HG03159 (cell line): ENCODE measurements around the gene SASH1.
A peak's percentile ranks its signal among the peaks of the same experiment; 100 is the strongest.

Experiments
- ATAC-seq: cut with Tn5 transposase; IDR thresholded peaks from one replicate; pipeline ENCODE4 v1.9.1; 2021; ENCODE audit warnings: mild to moderate bottlenecking, moderate library complexity; ENCODE audit not compliant: unreplicated experiment

Gene SASH1

DNA sequence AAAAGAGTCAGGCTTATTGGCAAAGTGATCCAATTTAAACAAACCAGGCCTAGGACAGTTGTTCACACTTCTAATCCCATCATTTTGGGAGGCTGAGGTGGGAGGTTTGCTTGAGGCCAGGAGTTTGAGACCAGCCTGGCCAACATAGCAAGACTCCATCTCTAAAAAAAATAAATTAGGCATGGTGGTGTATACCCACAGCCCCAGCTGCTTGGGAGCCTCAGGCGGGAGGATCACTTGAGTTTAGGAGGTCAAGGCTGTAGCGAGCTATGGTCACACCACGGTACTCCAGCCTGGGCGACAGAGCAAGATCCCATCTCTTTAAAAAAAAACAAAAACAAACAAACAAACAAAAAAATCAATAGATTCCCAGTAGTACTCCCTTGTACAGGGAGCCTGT is 86.8 kb downstream of the SASH1 start:
- ATAC-seq = no peak

DNA sequence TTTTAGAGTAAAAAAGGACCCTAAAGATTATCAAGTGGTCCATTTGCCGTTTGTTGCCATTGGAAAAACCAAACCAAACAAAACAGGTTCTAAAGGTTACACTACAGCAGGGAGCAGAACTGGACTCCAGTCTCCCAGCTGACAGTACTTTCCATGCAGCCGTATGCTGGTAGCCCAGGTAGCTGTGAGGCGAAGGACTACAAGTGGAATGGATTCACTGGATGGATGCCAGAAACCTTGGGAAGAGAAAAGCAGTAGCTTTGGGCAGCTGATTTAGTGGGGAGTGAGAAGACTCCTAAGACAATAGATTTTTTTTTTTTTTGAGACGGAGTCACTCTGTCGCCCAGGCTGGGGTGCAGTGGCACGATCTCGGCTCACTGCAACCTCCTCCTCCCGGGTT is 88.3 kb downstream of the SASH1 start:
- ATAC-seq = no peak

DNA sequence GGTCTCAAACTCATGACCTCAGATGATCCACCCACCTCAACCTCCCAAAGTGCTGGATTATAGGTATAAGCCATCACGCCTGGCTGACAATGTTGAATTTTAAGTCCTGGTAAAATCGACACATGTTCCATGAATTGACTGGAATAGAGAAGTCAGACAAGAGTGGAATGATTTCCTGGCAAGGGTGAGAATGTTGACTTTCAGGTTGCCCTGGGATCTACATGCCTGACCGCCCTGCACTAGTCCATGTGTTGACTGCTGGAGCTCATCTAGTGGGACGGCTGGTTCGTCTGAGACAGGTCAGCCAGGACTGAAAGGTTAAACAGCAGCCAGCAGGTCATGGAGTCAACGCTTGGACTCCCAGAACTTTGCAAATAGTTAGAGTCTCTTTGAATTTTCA is 88.8 kb downstream of the SASH1 start:
- no peak for ATAC-seq

DNA sequence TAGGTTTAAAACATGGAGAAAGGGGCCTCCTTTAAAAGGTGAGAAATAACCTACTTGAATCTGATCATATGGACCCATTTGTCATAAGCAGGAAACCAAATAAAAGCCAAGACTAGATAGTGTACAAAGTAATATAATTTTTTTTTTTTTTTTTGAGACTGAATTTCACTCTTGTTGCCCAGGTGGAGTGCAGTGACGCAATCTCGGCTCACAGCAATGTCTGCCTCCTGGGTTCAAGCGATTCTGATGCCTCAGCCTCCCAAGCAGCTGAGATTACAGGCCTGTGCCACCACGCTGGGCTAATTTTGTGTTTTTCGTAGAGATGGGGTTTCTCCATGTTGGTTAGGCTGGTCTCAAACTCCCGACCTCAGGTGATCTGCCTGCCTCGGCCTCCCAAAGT is 89.2 kb downstream of the SASH1 start:
- no peak for ATAC-seq

DNA sequence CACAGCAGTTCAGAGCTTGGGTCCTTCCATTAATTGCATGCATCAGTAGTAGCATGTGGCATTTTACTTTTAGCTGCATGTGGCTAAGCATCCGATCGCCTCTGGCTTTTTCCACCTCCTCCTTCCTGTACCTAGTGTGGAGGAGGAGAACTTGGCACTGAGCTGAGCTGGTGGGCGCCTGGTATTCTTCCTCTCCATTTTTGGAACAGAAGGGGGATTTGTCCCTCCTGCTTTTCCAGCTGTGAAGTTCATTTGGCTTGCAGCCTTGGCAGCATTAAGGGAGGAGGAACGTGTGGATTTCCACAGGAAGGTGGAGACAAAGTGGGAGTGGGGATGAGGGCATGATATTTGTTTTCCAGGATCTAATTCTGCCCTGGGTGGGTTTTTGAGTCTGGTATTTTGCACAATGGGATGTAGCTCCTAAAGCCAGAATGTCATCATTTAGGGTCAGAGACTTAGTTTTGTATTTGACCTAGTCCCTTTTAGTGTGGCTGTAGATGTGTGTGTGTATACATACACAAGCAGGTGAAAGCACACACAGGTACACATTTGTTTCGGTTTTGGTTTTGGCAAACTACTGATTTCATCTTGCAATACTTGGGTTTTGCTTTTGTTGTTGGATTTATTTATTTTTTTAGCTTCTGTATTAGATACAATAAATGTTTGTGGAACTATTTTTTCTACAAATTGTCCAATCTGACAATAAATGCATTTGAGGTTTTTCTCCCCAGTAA is 90.0 kb downstream of the SASH1 start:
- ATAC-seq = no peak

DNA sequence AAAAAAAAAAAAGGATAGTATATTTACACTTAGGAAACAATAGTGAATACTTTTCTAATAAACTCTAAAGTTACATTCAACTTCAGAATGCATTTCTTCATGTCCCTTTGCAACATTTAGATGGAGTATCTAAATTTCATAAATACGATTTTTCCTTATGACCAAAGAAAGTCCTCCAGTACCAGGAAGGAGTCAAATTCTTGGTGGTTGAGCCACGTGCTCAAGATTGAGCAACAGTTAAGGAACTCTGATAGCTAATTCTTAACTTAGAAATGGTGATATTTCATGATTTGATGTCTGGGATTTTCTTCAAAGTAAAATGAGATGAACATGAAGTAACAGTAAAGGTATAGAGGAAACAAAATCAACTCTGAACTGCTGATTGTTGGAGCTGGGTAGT is 92.7 kb downstream of the SASH1 start:
- no peak for ATAC-seq

DNA sequence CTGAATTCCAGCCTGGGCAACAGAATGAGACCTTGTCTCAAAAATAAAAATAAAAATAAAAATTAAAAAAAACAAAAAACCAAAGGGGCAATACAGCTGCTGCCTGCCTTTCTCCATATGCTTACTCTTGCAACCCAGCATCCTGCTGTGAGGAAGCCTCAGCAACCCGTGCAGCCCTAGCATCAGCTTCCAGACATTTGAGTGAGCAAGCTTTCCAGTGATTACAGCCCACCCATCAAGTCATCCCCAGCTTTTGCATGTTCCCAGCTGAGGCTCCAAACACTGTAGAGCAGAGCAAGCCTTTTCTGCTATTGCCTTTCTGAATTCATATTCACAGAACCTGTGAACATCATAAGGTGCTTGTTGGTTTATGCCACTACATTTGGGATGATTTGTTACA is 93.8 kb downstream of the SASH1 start:
- ATAC-seq = no peak

DNA sequence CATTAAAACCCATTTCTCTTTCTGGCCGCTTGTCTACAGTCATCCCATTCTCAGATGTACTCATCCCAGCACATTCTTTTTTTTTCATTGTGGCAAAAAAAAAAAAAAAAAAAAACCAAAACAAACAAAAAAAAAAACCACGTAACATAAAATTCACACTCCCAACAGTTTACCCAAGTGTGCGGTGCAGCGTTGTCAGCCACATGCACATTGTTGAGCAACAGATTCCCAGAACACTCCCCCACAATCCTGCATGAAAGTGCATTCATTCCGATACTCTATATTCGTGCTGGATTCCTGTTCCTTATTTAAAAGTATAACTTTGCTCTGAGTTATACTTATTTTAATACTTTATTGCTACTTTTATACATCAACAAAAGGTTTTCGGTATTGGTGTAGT is 96.0 kb downstream of the SASH1 start:
- no peak for ATAC-seq

DNA sequence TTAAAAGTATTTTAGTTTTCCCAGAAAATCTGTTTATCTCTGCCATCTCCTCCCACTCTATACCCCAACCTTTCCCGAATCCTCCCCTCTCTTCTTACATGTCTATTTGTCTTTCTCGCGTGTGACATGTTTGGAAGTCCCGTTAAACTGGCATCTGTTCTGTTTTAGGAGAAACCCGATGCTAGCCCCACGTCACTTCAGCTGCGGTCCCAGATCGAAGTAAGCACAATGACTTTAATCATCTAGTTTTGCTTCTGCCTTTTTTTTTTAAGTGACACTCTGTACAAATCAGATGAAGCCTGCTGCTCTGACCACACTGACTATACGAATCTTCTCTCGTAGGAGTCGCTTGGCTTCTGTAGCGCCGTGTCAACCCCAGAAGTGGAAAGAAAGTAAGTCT is 97.4 kb downstream of the SASH1 start:
- ATAC-seq = no peak

DNA sequence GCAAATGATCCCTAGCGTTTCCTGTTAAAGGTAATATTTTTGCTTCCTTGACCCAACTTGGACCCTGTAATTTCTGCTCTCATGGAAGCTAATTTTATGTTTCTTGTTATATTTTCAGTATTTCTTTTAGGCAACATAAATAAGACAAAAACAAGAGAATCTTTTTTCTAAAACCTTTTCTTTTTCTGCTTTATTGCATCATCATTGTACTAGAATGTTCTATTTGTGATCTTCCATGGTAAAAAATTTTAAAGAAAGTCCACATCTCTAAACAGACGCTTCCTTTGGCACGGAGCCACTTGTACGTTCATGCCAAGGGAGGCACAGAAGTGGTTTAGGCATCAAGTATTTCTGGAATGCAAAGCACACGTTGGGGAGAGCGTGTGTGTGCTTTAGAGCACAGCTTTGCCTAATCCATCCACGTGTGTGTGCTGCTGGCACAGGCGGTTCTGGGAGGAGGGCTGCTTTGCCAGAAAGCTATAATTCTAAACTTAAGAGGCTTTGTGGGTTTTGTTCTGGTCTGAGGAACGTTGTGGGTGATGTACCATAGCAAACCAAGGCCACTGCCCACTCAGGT is 98.3 kb downstream of the SASH1 start:
- ATAC-seq = no peak

DNA sequence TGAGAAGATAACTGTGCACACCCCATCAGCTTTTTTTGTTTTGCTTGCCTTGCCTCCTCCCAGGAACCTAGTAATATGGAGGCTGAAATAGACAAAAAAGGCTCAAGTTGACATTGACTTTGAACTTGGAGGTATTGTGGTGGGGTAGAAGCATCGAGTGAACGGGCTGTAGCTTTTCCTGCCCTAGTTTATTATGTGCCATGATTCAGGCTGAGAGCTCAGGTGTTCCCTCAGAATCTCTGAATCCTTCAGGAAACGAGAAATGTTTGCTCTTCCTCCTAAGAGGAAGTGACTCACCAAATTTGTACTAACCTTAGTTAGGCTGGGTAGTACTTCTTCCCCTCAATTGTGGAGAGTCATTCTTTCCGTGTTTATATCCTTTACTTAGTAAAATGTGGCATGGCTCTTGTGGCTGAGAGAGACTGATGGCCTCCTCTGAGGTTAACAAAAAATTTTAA is 98.8 kb downstream of the SASH1 start:
- peak; percentile 70 for ATAC-seq

DNA sequence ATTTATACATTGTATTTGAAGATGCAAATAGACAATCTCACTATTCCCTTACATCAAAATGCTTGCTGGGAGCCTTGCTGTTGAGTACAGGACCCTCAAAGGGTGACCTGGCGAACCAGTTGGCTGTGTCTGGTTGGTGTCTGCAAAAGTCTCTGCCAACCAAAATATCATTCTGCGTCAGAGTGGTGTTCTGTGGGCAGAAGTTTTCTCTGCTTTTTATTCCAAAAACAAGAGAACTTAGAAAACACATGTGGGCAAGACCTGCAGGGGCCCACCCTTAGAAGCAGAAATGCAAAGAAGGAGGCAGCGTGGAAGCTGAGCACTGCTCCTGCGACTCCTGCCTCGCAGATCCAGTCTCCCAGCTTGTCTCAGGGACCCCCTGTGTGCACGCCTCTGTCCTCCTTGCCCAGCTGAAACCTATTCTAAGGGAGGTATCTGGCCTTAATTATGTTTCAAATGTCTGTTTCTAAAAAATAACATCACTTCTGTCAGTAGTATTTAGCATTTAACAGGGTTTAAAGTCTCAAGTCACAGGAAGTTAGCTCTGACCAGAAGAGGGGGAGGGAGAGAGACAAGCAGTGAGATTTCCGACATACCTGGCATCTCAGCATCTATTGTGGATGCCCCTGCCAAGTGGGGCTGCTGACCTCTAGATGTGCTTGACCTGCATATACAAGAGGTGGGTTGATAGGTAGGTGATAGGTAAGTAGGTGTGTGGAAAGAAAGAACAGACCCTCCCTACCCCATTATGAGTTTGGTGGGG is 101.3 kb downstream of the SASH1 start:
- ATAC-seq = no peak

DNA sequence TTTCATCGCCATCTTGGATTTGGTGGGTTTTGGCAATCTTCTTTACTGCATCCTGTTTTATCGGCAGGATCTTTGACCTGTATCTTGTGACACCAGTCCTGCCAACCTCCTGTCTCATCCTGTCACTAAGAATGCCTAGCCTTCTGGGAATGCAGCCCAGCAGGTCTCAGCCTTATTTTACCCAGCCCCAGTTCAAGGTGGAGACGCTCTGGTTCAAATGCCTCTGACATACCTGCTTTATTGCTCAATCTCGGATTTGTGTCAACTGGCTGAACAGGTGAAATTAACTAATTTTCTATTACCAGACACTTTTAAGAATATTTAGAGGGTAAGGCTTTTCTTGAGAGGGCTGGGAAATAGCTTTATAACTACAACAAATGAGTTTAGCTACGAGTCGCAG is 102.5 kb downstream of the SASH1 start:
- no peak for ATAC-seq

DNA sequence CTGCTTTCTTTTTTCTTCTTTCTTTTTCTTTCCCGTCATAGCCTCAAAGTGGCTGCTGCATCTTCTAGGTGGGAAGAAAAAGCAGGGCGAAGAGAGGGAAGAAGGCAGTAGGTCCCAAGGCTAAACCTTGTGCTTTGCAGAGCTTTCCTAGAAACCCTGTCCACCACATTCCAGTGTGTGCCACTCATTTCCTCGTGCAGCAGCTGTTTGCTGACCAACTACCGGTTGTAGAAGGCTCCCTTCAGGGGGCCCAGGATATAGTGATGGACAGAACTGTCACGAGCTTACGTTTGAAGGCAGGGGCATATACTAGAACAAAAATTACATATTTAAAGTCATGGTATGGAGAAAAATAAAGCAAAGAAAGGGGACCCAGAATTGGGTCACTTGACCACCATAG is 103.0 kb downstream of the SASH1 start:
- no peak for ATAC-seq

DNA sequence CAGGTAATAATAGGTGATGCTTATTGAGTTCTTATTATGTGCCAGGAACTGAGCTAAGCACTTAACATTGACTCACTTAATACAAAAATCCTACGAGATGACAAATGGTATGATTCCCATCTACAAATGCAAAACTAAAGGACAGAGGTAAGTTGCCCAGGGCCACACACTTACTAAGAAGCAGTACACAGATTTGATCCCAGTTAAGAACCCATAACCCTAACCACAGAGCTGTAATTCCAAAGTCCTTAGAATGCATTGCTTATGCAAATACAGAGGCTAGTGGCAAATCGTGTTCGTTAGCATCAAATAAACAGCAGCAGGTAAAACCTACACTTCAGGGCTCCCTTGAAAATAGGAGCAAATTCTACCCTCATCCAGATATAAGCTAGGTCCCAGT is 104.0 kb downstream of the SASH1 start:
- no peak for ATAC-seq

DNA sequence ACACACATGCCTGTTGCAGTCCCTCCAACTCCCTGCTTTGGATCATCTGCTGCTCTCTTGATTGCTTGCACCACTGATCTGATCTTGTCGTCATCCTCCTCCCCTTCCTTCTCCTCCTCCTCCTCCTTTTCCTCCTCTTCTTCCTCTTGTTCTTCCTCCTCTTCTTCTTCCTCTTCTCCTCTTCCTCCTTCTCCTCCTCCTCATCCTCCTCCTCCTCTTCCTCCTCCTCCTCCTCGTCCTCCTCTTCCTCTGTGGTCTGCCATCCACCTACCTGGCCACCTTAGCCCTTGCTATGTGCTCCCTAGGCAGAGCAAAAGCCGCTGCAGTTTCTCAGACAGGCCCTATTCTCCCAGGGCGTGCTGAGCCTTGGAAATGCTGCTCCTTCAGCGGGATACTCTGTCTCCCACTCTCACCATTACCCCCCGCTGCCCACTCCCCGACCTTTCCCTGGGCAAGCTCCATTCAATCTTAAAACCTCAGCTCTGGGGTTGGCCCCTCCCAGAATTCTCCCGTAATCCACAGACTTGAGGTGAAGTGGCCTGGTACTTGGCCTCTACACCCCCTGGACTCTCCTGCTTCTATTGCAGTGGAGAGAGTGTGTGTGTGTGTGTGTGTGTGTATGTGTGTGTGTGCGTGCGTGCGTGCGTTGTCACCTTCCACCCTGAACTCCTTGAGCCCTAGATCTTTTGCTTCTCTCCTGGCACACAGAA is 105.0 kb downstream of the SASH1 start:
- ATAC-seq = no peak

DNA sequence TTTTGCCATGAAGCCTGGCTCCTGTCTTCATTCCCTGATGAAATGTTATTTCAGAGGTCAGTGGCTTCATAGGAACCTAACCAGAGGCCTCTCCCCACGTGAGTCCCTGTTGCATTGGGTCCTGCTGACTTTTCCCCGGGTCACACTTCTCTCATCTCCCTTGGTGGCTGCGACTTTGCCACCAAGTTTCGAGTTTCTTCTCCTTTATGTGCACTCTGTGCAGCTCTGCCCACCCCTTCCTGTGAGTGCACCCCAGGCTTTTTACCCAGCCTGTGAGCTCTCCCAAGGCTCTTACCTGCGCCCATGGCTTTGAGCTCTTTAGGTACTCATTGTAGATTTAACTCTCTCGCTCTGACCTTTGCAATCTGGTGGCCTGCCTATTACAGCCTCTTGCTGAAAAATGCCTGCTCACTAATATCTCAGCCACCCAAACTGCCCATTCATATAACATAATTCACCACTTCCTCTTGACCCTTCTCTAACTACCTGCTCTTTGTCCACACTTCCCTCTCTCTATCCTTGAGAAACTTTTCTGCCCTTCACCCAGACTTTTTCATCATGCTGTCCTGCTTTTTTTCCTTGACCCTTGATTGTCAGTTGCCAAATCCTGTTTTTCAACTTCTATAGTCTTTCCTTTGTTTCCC is 105.9 kb downstream of the SASH1 start:
- ATAC-seq = no peak

DNA sequence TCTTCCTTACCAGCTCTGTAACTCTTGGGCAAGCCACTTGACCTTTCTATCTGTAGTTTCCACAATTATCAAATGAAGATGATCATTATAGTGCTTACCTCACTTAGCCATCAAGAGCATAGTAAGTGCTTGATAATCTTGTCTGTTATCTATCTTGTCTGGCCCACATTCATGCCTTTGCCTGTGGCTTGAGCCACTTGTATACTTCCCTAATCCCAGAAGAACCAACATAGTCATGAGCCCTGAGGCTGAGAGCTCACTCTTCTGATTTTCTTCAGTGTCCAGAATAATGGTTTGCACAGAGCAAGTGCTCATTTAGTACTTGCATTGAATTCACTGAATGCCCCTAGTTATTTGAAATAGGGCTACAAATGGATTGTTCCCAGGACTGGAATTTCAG is 108.2 kb downstream of the SASH1 start:
- ATAC-seq = no peak

DNA sequence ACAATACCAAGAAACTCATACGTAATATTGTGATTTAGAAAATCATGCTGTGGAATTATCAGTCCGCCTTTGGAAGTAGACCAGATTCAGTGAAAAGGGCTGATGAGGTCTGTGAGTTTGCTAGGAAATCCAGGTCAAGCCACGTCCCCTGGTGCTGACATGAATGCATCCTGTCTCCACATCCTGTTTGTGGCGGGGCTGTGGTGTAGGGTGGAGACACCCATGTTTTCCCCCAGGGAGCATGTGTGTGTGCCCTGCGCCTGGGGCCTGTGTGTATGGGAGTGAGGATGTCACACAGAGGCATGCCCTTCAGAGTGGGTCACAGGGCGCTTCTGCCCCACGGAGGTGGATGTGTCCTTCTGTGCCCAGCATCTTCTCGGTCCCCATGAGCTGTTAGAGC is 109.1 kb downstream of the SASH1 start:
- ATAC-seq = no peak

DNA sequence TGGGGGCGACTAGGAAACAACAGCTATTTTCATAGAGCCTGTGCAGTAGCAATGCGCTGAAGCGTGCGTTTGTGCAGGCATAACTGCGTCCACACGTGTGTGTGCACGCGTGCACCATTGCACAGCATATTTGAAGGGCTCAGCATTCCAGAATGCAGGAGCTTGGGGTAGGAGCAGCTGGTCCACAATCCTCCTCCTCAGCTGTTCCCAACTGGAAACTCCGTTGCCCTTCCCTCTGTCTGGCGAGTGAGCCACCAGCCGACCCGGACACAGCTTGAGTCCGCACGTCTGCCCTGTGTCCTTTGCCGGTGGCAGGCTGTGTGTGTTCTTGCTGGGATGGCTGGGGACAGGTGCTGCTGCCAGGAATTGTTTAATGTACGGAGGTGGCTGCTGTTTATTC is 110.2 kb downstream of the SASH1 start:
- ATAC-seq = no peak

DNA sequence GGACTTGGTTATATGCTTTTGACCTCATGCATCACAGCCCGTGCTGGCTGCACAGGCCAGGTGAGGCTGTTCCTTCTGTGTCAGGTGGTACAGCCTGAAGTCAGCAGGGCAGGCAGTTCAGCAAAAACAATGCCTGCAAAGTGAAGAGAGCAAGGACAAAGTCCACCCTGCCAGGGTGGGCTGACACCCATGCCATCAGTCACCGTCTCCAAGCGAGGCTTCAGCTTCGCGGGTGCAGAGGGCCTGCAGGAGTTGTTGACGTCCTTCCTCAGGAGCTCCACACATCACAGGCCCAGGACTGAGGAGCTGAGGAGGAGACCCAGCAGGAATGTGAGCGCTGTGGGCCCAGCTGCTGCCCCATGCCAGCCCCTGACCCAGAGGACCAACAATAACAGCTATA is 111.3 kb downstream of the SASH1 start:
- ATAC-seq = no peak
